Panc1 (cell line): ENCODE results near the gene ATP8B3.
A peak's percentile ranks its signal among the peaks of the same experiment; 100 is the strongest.

Experiments
- POLR2AphosphoS5 ChIP-seq: IDR thresholded peaks from 2 replicates; pipeline ENCODE4 v1.6.1; 2012; ENCODE audit warnings: mild to moderate bottlenecking, low read depth, low read length, moderate library complexity
- TF ChIP-seq, protein P1 (sequence below): fragments of 450-650 bp; IDR thresholded peaks from 2 replicates; pipeline ENCODE4 v1.5.1; 2017; ENCODE audit warnings: mild to moderate bottlenecking

DNA sequence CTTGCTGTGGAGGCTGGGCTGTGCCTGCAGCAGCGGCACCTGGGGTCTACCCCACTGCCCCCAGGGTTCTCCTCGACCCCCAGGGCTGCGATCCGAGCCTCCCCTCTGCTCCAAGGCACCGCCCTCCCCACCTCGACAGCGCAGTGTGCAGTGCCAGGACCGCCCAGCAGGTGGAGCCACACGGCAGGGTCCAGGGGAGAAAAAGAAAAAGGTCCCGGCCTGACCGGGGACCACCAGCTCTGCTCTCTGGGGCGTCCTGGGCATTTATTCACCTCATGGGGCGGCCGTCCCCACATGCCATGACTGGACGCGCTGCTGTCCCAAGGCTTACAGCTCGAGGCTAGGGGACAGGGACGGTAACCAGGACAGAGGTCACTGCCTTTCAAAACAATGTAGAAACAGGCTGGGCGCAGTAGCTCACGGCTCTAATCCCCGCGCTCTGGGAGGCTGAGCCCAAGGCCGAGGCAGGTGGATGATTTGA is 25.6 kb upstream of the ATP8B3 start:
- TF ChIP-seq, protein P1, sequence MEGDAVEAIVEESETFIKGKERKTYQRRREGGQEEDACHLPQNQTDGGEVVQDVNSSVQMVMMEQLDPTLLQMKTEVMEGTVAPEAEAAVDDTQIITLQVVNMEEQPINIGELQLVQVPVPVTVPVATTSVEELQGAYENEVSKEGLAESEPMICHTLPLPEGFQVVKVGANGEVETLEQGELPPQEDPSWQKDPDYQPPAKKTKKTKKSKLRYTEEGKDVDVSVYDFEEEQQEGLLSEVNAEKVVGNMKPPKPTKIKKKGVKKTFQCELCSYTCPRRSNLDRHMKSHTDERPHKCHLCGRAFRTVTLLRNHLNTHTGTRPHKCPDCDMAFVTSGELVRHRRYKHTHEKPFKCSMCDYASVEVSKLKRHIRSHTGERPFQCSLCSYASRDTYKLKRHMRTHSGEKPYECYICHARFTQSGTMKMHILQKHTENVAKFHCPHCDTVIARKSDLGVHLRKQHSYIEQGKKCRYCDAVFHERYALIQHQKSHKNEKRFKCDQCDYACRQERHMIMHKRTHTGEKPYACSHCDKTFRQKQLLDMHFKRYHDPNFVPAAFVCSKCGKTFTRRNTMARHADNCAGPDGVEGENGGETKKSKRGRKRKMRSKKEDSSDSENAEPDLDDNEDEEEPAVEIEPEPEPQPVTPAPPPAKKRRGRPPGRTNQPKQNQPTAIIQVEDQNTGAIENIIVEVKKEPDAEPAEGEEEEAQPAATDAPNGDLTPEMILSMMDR: peak; percentile 95
- no peak for TF ChIP-seq POLR2AphosphoS5
